HG03354 (cell line): ENCODE results near the gene PLA2G2D.

ENCODE experiments used
- ATAC-seq: cut with Tn5 transposase; IDR thresholded peaks from one replicate; pipeline ENCODE4 v1.9.1; 2021; ENCODE audit warnings: mild to moderate bottlenecking; ENCODE audit not compliant: unreplicated experiment, poor library complexity, severe bottlenecking

Gene PLA2G2D

DNA sequence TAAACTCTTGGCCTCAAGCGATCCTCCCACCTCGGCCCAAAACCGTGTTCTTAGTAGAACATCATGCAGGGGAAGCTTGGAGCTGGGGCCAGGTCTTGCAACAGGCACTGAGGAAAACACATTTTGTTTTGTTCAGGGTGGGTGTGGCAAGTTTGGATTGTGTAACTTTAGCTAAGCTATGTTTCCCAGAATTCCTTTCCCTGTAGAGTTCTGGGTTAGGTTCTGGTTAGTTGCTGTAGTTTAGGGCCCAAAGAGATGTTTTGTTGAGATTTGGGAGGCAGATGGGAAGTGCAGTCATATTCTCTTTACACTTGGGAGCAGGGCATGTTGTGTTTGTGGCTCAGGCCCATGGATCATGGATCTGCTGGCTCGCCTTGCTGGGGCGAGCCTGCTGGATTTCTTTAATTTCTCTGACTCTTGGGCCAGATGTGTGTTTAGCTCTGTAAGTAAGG is 25.4 kb downstream of the PLA2G2D start:
- ATAC-seq: no peak

DNA sequence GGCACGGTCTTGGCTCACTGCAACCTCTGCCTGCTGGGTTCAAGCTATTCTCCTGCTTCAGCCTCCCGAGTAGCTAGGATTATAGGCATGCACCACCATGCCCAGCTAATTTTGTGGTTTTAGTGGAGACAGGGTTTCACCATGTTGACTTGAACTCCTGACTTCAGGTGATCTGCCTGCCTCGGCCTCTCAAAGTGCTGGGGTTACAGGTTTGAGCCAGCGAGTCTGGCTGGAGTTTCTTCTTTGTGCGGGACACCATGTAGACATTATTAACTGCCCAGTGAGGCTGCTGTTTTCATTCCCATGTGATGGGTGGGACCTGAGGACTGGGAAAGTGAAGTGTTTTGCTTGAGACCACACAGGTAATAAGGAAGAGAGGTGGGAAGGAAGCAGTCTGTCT is 26.0 kb downstream of the PLA2G2D start:
- no peak for ATAC-seq

DNA sequence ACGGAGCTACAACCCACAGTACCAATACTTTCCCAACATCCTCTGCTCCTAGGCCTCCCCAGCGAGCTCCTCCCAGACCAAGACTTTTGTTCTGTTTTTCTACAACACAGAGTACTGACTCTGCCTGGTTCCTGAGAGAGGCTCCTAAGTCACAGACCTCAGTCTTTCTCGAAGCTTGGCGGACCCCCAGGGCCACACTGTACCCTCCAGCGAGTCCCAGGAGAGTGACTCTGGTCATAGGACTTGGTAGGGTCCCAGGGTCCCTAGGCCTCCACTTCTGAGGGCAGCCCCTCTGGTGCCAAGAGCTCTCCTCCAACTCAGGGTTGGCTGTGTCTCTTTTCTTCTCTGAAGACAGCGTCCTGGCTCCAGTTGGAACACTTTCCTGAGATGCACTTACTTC is 28.7 kb downstream of the PLA2G2D start:
- no peak for ATAC-seq

DNA sequence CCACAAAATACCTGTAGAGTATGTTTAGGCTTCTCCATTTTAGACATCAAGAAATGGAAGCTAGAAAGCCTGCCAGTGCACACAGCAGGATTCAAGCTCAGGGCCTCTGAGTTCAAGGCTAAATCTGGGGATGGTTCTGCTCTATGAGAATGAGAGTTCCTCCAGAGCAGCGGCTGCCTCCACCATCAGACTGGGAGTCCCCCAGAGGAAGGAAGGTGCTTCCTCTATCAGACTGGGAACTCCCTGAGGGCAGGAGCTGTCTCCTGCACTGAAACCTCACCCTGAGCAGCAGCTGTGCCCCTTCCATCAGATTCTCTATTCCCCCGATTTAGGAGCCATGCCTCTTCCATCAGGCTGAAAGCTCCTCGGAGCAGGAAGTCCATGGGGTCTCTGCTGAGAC is 29.2 kb downstream of the PLA2G2D start:
- ATAC-seq: no peak

DNA sequence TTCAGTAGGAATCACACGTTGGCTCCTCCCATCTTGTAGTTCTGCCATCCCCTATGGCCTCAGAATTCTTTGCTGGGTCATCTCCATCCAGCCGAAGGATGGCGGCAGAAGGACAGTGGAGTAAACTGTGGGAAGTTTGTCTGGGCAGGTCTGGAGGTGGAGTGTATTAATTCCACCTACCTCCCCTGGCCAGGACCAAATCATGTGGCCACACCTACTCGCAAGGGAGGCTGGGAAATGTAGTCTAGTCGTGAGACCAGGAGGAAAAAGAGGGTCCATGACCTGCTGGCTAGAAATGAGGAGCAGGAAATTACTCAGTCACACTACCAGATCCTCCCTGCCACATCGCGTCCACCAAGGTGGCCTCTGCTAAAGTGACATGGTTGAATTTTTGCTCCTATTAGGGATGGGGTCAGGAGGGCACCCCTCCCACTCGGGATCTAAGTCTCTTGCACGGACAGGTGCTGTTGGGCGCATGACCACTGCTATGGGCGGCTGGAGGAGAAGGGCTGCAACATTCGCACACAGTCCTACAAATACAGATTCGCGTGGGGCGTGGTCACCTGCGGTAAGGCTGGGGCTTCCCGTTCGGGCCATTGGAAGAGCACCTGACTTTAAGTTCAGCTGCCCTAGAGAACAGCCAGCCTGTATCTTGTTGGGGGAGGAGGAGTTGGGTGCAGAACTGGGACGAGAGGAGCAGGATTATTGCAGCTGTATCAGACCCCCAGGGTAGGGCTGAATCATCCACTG is 29.8 kb downstream of the PLA2G2D start:
- no peak for ATAC-seq

DNA sequence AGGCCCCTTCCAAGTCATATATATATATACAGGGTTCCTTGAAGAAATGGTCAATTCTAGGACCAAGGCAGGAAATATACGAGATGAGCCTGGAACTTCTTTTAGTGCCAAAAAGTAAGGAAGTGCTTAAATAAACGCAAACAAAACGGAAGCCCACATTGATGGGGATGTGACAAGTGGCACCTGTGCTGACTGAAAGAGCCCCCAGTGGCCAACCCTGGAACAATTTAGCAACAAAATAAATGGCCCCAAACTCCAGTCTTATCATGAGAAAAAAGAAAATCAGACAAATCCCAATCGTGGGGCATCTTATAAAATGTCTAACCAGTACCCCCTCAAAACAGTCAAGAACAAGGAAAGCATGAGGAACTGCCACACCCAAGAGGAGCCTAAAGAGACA is 31.7 kb downstream of the PLA2G2D start:
- no peak for ATAC-seq

DNA sequence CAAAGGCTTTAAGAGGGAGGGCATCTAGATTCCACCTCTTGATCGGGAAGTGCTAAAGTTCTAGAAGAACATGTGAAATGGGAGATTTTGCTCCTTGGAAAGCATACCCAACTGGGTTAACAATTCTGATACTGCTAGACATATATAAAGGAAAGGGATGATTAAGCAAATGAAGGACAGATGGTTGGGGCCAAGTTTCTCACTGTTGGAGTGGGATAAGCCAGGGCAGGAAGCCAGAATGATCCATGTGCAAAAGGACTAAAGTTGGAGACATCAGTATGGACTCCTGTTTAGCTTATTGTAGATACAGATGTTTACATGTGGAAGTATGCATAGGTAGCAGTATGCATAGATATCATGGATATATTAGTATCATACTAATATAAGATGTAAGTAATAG is 32.5 kb downstream of the PLA2G2D start:
- no peak for ATAC-seq

DNA sequence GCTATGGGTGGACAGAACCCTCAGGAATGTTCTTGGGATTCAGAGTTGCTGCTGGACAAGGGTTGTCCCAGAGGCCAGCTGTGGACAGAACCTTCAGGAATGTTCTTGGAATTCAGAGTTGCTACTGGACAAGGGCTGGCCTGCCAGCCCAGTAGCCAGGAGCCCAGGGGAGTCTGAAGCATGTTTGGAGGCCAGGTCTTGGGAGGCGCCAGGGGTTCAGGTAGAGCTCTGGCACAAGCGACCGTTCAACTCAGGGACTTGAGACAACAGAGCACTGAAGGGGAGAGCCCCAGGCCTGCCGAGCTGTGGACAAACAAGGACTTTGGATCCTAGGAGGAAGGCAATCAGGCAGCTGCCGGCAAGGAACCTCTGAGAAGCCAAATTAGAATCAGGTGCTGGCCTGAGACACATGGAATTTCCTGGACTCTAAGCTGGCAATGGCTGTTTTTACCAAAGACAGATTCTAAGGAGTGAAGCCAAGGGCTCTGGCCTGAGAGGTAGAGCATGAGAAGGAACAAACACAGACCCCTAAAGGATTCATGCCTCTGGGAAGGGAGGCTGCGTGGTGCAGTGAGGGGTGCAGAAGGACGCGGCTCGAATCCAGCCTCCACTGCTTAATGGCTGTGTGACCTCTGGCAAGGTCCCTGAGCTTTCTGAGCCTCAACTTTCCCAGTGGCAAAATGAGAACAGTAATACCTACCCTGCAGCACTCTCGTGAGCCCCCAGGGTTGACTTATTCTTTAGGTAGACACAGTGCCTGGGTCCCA is 36.0 kb downstream of the PLA2G2D start:
- ATAC-seq: no peak

DNA sequence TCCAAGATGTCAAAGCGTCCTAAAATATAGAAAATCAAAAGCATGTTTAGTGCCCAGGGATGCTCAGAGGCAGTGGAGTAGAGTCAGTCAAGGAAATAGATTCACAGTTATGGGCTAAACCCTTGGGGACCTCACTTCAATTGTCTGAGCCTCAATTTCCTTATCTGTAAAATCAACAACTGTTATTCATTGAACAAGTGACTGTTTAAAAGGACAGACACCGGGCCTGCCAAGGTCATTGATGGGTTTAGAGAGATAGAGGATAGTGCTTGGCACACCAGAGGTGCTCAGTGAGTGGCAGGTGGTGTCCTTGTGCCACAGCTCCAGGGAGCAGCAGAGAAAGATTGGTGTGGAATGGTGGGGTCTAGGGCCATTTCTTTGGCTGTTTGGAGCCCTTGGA is 36.6 kb downstream of the PLA2G2D start:
- no peak for ATAC-seq

DNA sequence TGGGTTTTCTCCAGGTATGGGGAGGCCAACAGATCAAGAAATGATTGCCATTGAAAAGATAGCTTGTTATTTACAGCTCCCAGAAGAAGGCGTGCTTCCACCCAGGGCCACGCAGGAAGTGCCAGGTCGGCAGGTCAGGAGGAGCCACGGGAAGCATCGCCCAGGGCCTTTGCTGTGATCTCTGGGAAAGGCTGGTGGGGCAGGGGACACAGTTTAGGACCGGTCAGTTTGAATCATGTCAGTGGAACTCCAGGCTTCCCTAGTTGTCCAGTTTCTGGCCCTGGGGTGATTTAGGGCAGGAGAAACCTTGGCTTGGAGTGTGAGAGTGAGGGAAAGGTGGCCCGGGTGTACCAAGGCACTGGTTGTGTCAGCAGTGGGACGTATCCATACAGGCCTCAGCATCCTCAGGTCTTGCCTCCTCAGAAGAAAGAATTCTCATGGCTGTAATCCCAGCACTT is 38.0 kb downstream of the PLA2G2D start:
- ATAC-seq: no peak

DNA sequence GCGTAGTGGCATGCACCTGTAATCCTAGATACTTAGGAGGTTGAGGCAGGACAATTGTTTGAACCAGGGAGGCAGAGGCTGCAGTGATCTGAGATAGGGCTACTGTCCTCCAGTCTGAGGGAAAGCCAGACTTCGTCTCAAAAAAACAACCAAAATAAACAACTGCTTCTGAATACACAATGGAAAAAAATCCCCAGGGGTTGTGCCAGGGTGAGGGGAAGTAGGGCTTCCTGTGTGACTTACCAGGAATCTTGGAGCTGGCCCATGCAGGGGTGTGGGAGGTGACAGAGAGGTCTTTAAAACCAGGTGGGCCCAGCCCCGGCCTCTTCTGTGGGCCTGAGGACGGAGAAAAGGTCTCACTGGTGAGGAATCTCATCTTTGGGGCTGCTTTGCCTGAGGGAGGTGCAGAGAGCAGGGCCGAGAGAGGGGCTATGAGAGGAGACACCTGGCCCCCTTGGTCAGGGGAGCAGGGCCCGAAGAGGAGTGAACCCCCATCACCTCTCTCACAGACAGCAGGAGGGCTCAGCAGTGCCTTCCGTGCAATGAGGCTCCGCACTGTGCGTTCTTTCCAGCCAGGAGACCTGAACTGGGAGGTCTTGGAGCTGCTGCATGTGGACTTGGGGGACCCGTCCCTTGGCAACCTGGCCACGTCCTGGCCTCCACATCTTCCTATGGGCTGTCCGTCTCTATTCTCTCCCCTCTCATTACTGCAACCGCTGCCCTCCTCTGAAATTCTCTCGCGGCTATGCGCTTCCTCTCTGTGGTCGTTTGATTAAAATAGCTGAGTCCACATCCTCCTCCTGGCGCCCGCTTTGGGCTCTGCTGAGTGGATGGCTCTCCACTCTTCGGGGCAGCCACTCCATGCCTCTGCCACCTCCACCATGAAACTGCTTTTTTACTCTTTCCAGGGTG is 38.6 kb downstream of the PLA2G2D start:
- peak; percentile 52 for ATAC-seq

DNA sequence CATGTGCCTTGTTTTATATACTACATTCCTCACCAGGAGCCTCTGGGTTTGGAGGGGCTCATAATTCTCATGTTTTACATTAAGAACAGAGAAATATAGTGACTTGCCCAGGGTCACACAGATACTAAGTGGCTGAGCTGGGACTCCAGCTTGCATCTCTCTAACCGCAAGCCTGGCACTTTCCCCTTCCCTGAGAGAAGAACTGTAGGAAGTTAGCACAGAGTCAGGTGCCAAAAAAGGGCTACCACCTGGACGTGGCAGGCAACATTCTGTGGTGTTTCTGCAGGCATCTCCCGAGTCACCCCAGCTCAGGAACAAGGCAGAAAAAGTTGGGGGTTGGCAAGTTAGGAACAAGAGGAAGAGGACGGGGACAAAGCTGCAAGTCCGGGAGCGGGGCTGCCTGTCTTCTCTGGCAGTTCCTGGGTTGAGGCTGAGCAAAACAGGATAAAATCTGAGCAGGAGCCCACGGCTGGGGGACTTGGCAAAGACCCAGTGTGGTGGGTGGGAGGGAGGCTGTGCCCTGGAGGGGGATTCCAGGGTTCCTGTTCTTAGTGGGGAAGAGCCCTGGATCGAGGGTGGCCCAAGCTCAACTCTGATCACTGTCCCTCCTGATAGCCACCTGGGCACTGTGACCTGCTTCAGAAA is 39.6 kb downstream of the PLA2G2D start:
- no peak for ATAC-seq

DNA sequence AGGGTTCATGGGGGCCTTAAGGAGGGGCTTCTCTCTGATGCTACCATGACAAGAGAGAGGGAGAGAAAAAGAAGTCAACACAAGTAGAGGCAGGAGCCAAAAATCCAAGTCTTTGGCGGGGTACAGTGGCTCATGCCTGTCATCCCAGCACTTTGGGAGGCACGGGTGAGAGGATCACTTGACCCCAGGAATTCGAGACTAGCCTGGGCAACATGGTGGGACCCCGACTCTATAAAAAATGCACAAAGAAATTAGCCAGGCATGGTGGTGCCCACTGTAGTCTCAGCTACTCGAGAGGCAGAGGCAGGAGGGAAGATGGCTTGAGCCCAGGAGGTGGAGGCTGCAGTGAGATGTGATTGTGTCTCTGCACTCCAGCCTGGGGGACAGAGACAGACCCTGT is 40.6 kb downstream of the PLA2G2D start:
- ATAC-seq: no peak

DNA sequence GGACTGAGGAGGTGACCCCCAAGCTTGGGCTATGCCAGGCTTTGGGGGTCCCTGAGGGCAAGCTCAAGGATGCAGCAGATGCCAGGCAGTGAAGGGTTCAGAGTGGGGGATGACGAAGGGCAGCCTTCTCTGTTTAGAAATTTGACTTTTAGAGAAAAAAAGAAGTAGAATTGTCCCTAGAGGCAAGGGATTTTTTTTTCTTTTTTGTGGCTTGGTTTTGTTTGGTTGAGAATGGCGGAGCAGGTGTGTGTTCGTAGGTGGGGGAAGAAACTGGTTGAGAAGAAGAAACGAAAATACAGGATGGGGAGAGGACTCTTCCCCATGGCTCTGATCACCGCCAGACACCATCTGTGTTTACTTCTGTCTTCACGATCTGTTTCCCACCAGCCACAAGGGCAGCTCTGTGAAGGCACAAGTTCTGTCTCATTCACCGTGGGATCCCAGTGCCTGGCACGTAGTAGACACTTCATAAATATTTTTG is 41.1 kb downstream of the PLA2G2D start:
- ATAC-seq: no peak

DNA sequence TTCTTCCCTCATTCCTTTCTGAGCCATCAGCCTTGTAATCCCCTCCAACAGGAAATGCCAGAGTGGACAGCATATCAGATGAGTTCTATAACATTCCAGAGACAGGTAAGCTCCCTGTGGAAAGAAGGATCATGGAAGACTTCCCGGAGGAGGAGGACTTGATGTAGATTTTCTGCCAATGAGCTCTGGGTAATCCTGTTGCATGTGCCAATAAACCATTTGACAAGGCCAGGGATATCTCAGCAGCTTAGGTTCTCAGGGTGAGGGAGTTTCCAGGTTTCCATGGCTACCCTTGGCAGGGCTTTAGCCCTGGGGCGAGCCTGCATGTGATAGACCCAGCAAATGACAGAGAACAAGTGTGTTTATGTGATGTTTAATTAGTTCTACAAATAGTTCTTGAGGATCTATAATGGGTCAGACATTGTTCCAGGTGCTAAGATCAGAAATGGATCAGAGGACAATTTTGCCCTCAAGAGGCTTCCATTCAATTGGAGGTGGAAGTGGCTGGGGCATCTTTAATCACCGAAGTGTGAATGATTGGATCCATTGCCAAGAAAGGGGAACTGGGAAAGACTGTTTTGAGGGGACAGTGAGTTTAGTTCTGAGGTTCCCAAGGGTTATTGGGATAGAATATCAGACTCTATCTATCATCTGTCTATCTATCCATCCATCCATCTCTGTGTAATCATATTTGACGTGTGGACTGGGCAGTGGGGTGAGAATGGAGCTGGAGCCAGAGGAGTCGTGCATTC is 42.5 kb downstream of the PLA2G2D start:
- no peak for ATAC-seq

DNA sequence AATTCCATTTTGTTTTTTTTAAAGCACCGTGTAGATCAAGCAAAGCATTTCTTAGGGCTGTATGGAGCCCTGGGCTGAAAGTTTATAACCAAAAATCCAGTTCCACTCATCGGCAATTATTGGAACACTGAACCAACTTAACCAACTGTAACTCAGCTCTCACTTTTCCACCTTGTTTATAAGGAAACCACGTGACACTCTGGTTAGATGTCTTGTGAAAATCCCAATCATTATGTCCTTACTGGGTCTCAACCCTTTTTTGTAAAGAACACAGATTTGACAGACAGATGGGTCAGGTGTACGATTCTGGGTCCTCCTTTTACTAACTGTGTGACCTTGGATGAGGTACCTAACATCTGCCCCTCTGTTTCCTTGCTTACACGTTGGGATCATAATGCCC is 43.1 kb downstream of the PLA2G2D start:
- no peak for ATAC-seq

DNA sequence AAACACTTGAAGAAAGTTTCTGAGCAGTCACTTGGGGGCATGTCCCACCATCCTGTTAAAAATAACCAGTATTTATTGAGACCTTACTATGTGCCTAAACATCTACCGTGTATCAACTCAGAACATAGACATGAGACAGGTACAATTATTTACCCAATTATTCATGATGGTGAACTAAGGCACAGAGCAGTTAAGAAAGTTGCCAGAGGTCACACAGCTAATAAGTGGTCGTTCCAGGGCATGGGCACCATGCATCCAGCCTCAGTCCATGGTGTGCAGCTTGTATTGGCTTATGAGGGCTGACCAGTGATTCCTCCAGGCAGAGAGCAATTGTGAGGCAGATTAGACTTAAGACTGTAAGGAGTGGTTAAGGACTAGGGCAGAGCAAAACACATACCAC is 44.0 kb downstream of the PLA2G2D start:
- ATAC-seq: no peak

DNA sequence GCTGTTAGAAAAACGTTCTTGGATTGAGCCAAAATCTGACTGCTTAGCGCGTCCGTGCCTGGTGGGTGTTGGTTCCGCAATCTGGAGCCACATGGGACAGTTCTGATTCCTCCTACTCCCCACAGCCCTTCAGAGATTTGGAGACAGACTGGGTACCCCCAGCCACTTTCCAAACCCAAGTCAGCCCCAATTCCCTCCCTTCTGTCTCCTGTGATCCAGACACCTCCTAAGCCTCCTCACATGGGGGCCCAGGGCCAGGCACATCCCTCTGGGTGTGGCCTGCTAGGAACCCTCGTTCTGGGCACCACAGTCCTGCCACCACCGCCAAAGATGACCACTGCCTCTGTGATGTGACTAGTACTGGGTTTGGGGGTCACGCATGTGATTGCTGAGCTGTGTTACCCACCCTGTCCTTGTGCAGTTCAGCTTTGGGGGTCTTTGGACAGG is 44.6 kb downstream of the PLA2G2D start:
- no peak for ATAC-seq
